ENCODE data around the gene PON3.

Gene PON3

DNA sequence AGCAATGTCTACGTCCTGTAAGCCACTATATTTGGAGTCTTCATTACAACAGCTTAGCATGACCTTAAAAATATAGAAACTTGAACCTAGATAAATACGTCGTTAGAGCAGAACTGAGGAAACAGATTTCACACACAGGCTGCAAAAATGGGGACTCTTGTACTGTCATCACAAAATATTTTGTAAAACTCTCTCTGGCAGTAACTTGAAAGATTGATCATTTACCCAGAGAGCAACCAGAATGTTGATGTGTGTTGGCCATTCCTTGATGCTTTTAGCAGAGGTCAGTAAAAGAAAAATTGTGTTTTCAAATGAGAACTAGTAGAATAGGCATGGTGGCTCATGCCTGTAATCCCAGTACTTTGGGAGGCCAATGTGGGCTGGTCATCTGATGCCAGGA, 57.3 kb downstream of the PON3 start:
- no peak for DNase-seq

DNA sequence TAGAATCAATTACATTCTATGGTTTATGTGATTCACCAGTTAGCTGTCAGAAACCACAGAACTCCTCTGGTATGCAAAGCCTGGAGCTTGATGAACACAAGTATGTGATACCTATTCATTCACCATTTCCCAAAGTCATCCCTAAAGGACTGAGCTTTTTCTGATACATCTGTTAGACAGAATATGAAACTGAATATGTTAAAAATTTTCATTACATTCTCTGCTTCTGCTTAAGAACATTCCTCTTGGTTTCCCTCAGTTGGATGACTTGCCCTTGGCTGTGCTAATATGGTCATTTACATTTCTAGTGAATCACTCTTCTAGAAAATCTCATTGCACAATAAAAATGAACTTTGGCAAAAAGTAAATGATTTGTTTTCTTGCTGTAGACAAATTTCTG, 61.1 kb downstream of the PON3 start:
- DNase-seq = no peak

DNA sequence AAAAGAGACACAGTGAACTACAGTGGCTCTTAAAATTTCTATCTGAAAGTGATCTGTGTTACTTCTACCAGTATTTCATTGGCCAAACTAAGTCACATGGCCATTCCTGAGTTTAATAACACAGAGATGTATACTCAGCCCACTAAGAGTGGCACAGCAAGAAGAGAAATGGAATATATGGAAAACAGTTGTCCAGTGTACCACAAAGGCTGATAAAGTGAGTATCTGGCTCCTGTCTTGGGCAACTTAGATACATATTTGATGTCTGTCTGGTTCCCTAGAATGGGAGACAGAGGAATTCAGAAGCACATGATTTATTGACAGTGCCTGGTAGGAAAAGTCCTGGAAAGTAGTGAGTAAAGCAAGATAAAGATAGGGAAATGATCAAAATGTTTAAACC, 61.7 kb downstream of the PON3 start:
- no peak for DNase-seq

DNA sequence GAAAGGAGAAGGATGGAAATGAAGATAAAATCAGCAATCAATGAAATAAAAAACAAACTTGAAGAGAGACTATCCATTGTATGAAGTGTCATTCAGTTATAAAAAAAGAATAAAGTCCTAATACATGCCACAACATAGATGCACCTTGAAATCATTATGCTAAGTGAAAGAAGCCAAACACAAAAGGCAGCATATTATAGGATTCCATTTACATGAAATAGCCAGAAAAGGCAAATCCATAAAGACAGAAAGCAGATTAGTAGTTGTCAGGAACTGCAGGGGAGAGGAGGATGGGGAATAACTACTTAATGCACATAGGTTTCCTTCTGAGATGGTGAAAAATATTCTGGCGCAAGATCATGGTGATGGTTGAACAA, 65.2 kb downstream of the PON3 start:
- no peak for DNase-seq

DNA sequence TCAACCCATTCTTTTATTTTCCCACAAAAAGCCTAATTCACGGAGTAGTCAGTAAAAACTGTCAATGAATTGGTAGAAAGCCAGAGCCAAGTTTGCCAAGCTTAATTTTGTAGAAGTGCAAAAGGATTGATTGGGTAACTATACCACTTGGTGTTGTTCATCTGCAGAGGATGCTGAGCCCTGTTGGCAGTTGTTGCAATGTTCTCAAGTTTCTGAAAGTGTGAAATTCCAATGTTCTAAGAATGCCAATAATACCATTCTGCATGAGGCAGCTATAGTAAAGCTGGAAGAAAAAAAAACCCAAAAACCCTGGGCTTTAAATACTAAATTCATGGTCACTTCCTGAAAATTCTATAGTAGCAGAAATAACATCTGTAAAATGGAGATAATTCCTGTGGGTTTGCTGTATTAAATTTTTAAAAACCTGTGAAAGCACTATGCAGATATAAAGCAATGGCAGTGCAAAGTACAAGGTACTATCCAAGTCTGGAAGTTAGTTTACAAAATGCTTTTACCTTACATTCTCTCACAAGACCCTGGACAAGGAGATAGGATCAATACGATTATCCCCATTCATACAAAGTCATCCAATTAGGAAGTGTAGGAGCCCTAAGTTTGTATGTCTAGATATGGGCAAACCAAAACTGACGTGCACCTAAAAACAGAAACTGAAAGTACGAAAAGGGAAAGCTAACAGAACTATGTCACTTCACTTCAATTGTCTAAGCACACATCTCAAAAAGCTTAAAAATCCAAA, 65.8 kb downstream of the PON3 start:
- no peak for DNase-seq

DNA sequence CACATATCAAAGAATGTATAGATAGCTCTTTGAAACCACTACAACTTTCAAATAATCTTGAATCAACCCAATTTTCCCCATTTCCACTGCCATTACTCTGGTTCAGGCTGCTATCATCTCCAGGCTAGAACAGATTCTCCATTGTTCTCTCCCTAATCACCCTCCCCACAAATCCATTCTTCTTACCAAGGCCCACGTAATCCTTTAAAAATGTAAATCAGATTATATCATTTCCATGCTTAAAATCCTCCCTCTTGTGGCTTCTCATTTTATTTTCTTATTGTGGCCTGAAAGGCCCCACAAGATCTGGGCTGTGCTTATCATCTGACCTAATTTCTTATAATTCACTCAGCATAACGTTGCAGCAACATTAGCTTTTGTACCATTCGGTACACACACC, 68.8 kb downstream of the PON3 start:
- DNase-seq = no peak

DNA sequence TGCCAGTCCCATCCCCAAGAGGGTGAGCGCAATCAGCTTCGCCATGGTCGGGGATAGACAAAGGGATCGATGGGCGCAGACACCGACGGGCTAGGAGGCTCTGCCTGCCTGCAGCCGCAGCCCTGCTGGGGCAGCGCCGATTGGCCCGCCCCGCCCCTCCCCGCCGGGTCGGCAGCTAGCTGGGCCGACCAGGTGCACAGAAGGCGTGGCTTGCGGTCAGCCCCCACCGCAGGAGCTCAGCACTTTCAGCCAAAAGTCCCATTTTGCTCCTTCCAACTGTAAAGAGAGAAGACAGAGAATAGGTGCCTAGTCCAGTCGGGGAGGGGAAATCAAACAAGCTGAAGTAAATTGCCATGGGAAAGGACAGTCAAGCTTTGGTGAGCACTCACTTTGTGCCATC, 71.7 kb downstream of the PON3 start, which contains the start of gene PON1:
TSS of gene PON1 (minus strand) at position 102 of the 400 bp plus-strand sequence. CDS start at position 45, 57 bp downstream.
- peak; percentile 62 for DNase-seq

DNA sequence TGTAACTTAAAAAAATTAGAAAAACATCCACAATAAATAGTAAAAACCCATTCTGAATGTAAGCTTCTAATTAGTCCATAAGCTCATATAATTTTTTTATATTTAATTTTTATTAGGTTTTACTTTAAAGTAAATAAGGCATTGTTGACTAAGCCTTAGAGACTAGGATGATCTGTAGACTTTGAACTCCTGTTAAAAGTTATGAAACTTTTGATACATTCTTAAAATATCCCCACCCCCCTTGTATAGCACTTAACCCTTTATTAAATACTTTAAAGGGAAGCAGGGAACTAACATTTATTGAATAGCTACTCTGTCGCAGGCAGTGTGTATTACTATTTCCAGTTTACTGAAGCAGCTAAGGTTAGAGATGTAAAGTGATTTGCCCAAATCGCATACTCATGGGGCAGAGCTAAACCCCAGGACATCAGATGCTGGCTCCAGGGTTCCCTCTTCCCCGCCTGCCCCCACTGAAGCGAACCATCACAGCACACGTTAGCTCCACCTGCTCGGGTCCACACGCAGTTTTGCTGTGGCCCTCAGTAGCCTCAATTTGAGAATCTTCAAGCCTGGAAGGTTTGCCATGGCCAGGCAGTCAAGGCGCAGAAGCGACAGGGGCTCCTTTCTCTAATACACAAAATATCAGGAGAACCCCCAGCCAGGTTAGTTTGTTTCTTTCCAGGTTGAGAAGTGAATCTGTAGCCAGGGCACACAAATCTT, 72.6 kb downstream of the PON3 start:
- DNase-seq = no peak

DNA sequence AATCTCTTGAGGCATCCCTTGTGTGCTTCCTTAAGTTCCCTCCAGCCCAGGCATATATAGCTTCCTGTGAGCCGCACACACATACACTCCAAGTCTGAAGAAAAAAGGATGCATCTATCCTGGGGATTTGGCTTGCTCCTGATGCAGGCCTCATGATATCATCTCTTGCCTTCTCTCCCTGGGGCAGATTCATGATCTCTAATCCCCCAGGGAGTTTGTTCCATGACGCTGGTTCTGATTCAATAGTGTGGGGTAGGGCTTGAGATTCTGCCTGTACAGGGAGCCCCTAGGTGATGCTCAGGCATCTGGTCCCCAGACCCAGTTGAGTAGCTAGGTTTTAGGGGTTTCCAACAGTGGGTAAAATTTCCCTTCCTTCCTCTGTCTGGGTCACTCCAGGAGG, 73.3 kb downstream of the PON3 start:
- DNase-seq = no peak

DNA sequence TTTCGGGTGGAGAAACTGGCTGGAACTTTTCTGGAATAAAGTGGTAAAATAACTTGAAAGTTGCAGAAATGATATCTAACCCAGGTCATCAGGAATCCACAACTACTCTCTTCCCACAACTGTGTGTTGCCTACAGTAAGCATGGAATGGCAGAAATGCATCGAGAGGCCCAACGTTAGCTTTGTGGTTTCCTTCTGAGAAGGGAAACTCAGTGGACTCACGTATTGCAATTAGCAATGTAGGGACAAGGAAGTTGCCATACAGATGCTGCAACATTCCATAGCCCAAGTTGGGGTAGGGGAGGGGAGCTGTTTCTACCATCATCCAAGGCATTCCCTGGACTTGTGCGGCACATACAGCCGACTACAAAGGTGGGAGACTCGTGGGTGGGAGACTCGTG, 73.8 kb downstream of the PON3 start:
- no peak for DNase-seq

DNA sequence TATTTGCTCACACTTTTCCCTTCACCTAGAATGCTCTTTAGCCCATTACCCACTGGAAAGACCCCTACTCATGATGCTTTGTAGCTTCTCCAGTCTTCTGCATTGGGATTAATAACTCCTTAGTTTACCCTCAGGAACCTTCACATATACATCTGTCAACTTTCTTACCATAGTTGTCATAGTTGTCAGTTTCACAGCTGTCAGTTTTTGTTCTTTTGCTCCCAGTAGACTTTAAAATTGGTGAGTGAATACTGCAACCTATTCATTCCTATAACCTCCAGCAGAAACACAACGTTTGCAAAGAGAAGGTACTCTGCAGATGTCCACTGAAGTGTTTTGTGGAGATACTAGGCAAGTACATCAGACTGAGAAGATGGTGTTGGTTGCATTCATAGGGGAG, 74.5 kb downstream of the PON3 start:
- DNase-seq = no peak

DNA sequence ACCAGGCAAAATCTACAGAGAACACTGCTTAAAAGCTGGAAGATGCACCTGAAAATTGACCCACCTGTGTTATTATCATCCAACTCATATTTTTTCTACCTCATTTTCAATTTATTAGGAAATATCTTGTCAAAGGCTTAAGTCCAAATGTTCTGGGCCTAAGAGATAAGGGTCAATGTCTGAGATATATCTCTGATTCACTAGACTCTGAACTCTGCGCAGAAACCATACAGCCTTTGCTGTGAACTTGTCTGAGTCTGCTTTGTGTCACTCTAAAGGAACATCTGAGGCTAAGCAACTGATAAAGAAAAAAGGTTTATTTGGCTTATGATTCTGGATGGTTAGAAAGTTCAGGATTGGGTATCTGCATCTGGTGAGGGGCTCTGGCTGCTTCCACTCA, 75.5 kb downstream of the PON3 start:
- DNase-seq = no peak

DNA sequence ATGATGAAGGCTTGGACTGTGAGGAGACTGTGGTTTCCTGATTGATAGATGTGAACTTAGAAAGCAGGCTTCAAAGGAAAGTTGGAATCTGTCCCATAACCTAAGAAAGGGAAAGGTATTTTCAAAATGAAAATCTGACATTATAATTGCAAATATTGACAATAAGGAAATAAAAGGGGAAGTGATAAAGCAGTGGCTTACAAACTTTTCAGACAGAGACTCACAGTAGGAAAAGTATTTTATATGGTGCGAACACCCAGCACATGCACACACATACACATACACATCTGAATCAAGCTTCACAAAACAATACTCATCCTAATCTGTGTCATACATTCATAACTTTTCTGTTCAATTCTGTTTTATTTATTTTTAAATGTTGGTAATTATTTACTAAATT, 76.6 kb downstream of the PON3 start:
- DNase-seq = no peak

DNA sequence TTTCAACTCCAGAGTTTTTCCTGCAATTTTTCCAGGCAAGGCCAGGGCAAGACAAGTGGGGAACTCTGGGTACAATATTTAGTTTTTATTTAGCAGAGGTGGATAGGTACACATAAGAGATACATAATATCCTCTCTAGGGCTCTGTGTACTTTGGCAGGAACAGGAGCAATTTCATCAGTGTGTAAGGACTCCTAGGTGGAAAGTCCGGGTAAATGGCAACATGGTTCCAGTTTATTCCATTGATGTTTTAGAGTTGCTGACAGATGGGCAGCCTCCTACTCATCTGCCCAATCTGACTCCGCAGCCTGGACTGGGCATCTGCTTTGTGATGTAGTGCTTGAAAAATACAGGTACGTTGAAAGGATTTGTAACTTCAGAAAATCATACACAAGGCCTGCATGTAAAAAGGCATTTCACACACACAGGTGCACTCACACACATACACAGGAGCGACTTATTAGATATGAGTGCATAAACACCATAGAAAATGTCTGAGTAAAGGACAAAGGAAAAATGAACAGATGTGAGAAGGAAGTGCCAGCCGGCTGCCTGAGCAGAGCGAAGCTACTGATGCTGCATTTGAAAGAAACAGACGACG, 77.6 kb downstream of the PON3 start:
- DNase-seq = peak; percentile 13

DNA sequence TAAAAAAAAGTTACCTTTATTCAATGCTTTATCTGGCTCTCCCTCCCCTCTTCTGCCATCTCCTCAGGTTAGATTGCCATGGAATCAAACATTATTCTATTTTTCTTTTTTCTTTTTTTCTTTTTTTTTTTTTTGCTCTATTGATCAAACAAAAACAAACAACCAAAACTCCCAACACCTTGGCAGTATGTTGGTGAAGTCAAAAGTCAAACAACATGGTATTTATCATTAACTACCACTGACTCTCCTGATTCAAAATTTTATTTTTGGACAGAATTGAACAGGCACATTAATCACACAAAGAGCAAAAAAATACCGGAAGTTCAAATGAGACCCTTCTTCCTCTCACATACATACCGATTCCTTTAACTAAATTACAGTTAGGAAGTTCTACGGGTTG, 78.2 kb downstream of the PON3 start:
- DNase-seq = no peak

DNA sequence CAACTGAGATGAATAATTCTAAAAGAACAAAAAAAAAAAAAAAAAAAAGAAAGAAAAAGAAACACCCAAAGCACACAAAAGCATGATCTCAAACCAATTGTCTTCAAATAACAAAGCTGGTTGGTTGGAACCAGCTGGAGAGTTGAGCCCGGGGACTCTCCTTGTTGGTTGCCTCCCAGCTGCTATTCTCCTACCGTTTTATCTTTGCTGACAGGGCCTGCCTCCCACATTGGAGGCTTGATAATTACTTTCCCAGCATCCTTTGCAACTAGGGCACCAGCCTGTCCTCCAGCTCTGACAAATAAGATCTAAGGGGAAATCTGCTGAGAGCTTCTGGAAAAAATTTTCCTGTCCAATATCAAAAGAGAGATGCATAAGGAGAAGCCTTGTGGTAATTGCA, 78.6 kb downstream of the PON3 start:
- DNase-seq = no peak

DNA sequence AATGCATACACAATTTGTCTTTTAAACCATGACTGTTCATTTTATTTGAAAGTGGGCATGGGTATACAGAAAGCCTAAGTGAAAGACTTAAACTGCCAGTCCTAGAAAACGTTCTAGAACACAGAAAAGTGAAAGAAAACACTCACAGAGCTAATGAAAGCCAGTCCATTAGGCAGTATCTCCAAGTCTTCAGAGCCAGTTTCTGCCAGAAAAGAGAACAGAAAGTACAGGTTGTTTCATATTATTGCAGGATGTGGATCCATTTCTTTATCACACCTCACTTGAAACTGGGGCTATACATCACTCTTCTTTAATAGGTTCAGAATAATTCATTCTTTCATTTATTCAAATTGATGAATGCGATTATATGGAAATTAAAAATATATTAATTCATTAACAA, 79.6 kb downstream of the PON3 start:
- DNase-seq = no peak

DNA sequence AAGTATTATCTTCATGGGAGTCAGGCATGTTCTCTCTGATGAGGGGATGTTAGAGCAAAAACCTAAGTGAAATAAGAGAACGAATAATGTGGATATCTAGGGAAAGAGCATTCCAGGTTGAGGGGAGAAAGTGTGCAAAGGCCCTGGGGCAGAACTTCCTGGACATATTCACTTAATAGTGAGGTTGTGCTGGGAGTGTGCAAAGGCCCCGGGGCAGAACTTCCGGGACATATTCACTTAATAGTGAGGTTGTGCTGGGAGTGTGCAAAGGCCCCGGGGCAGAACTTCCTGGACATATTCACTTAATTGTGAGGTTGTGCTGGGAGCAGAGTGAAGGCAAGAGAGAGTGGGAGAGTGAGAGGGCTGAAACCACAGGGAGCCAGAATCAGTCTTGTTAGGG, 83.6 kb downstream of the PON3 start:
- DNase-seq = no peak

DNA sequence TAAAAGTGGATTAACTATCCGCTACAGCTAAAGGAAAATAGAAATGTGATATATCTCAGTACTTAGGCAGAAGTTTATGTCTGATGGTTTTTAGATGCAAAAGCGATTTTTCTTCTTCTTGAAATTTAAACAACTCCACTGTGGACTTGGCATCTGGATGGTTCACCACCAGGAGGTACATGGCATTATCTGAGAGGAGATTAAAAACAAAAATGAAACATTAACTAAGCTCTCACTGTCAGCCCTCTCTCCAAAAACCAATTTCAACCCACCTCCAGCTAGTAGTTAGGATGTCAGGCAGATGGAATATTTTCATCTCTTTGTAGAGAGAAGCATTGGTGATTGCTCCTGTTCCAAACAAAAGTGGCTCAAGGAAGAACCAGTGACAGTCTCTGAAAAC, 84.8 kb downstream of the PON3 start:
- DNase-seq = no peak

DNA sequence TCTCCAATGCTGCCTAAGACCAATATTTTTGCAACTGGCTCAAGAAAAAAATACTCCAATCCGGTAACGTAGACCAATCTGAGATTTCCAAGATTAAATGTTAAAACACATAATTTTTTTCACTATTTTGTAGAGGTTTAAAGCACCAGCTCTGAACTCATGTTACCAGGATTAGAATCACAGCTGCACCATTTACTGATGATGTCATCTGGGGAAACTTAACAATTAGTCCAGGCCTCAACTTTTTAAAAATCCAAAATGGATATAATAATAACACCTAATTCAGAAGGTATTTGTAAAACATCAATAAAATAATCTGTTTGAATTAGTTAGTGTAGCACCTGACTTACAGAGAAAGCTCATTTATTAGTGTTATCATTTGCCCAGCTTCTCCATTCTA, 86.2 kb downstream of the PON3 start:
- no peak for DNase-seq

Measured in COR-L47 (cell line).